GM12878 (cell line): ENCODE measurements around the gene RASSF8. TPM values are rescaled to one million over a fixed set of nuclear protein-coding genes. Genes with fewer than 3 reads are reported as not detected.

Experiments used
- ATAC-seq: fragments of 200-7000 bp; cut with Tn5 transposase; 3 replicates; pipeline ENCODE4 v1.9.1; 2020; ENCODE audit warnings: mild to moderate bottlenecking, moderate library complexity
- BruUV-seq: library from RNA; stranded (reverse); fragments of 400-500 nt; replicated peaks from 2 replicates; lab custom pipeline; 2021; lab: Mats Ljungman, UMichigan
- CTCF ChIA-PET: fragments of 300-600 bp; sonication (Branson Sonifier 250); formaldehyde crosslinking; extraction: SDS; loops from one replicate; lab custom pipeline; 2021; ENCODE audit warnings: inconsistent platforms; lab: Yijun Ruan, JAX
- POLR2A ChIA-PET: fragments of 350-600 bp; formaldehyde crosslinking; extraction: SDS; loops from one replicate; lab custom pipeline; 2021; ENCODE audit warnings: inconsistent platforms; lab: Charles Lee
- RAD21 ChIA-PET: fragments of 300-600 bp; sonication (Branson Sonifier 250); formaldehyde crosslinking; loops from one replicate; lab custom pipeline; 2023; ENCODE audit warnings: antibody characterized with exemption; ENCODE audit not compliant: unreplicated experiment; lab: Charles Lee
- SMC1A ChIA-PET: fragments of 300-600 bp; sonication (Branson Sonifier 250); formaldehyde crosslinking; loops from one replicate; lab custom pipeline; 2023; ENCODE audit not compliant: unreplicated experiment, uncharacterized antibody; lab: Charles Lee
- DNase-seq: peaks from one replicate; pipeline ENCODE4 v3.0.0-alpha.2; 2011; ENCODE audit warnings: low read depth, low spot score
- FAIRE-seq: peaks from 3 replicates; lab custom pipeline; 2011; peaks lifted over from hg19 to GRCh38; lab: Jason Lieb, UNC
- H2AFZ ChIP-seq: 2 replicates; pipeline ENCODE4 v1.6.0; 2011; ENCODE audit warnings: low read depth, low read length, control low read depth; ENCODE audit not compliant: control insufficient read depth
- H3K27ac ChIP-seq: 2 replicates; pipeline ENCODE4 v1.5.1; 2011; ENCODE audit warnings: control low read depth; ENCODE audit not compliant: control insufficient read depth, insufficient read depth
- H3K27me3 ChIP-seq, 2 experiments: replicated peaks in 1 of 2; 2 replicates each; pipeline versions ENCODE4 v1.6.0 to v1.6.1; 2011; ENCODE audit warnings: low read length in 1 of 2; ENCODE audit not compliant: control insufficient read depth in 2 of 2, insufficient read depth in 2 of 2
- H3K36me3 ChIP-seq, 2 experiments: 2 replicates each; pipeline ENCODE4 v1.5.1; 2011; ENCODE audit warnings: low read length in 1 of 2; ENCODE audit not compliant: control insufficient read depth in 2 of 2, insufficient read depth in 2 of 2
- H3K4me1 ChIP-seq: 2 replicates; pipeline ENCODE4 v1.6.1; 2011; ENCODE audit warnings: mild to moderate bottlenecking, low read length, moderate library complexity, mixed read lengths; ENCODE audit not compliant: control insufficient read depth, insufficient read depth
- H3K4me2 ChIP-seq: 2 replicates; pipeline ENCODE4 v1.6.0; 2011; ENCODE audit warnings: control low read depth; ENCODE audit not compliant: control insufficient read depth, insufficient read depth
- H3K4me3 ChIP-seq: fragments of 200-600 bp; sonication (generic); 2 replicates; pipeline ENCODE4 v1.5.1; 2016
- H3K79me2 ChIP-seq: 2 replicates; pipeline ENCODE4 v1.6.0; 2011; ENCODE audit warnings: low read length; ENCODE audit not compliant: control insufficient read depth, insufficient read depth
- H3K9ac ChIP-seq: 2 replicates; pipeline ENCODE4 v1.8.0; 2011; ENCODE audit warnings: low read length, control low read depth, mixed read lengths; ENCODE audit not compliant: control insufficient read depth, insufficient read depth
- H3K9me3 ChIP-seq: replicated peaks from 3 replicates; pipeline ENCODE4 v1.5.1; 2011; ENCODE audit warnings: mild to moderate bottlenecking, low read length; ENCODE audit not compliant: control insufficient read depth, insufficient read depth
- H4K20me1 ChIP-seq: 2 replicates; pipeline ENCODE4 v1.6.0; 2011; ENCODE audit not compliant: control insufficient read depth, insufficient read depth
- ATF7 ChIP-seq: fragments of 450-650 bp; IDR thresholded peaks from 2 replicates; pipeline ENCODE4 v1.6.1; 2016; ENCODE audit warnings: low read depth, mild to moderate bottlenecking
- EZH2 ChIP-seq: IDR thresholded peaks from 2 replicates; pipeline ENCODE4 v1.6.1; 2012; ENCODE audit warnings: low read depth, mild to moderate bottlenecking, control low read depth, inconsistent platforms, low read length, borderline replicate concordance; ENCODE audit not compliant: control insufficient read depth
- FOXM1 ChIP-seq: IDR thresholded peaks from 2 replicates; pipeline ENCODE4 v1.6.1; 2012; ENCODE audit warnings: low read depth, mild to moderate bottlenecking, inconsistent platforms, low read length, moderate library complexity
- HDAC6 ChIP-seq: fragments of 200-600 bp; sonication (generic); IDR thresholded peaks from one replicate; pipeline ENCODE4 v1.8.0; 2017; ENCODE audit warnings: antibody characterized with exemption; ENCODE audit not compliant: unreplicated experiment
- IKZF2 ChIP-seq, 2 experiments: fragments of 450-650 bp; IDR thresholded peaks; 2 replicates each; pipeline ENCODE4 v1.6.1; 2017; ENCODE audit warnings: mild to moderate bottlenecking in 2 of 2, moderate library complexity in 2 of 2
- IRF5 ChIP-seq: fragments of 450-650 bp; IDR thresholded peaks from 2 replicates; pipeline ENCODE4 v1.6.1; 2017; ENCODE audit warnings: borderline replicate concordance
- KAT2A ChIP-seq: conservative IDR thresholded peaks from 2 replicates; pipeline ENCODE4 v1.6.1; 2011; ENCODE audit warnings: low read depth, low read length; ENCODE audit not compliant: control insufficient read depth
- NBN ChIP-seq: fragments of 450-650 bp; IDR thresholded peaks from 2 replicates; pipeline ENCODE4 v1.6.1; 2016
- NFXL1 ChIP-seq: fragments of 450-650 bp; IDR thresholded peaks from 2 replicates; pipeline ENCODE4 v1.6.1; 2017; ENCODE audit warnings: antibody characterized with exemption, mild to moderate bottlenecking, borderline replicate concordance
- NFYB ChIP-seq: IDR thresholded peaks from 2 replicates; pipeline ENCODE4 v1.6.1; 2011; ENCODE audit warnings: low read depth, mild to moderate bottlenecking, low read length, improper control_type of control experiment, moderate library complexity; ENCODE audit not compliant: insufficient read depth
- PAX8 ChIP-seq: fragments of 450-650 bp; IDR thresholded peaks from 2 replicates; pipeline ENCODE4 v1.6.1; 2017; ENCODE audit warnings: mild to moderate bottlenecking, moderate library complexity
- PML ChIP-seq: IDR thresholded peaks from 2 replicates; pipeline ENCODE4 v1.6.1; 2012; ENCODE audit warnings: low read length, inconsistent platforms
- POLR2AphosphoS5 ChIP-seq: IDR thresholded peaks from 2 replicates; pipeline ENCODE4 v1.6.1; 2011; ENCODE audit warnings: mild to moderate bottlenecking, low read length, inconsistent platforms
- POU2F2 ChIP-seq: IDR thresholded peaks from 3 replicates; pipeline ENCODE4 v1.6.1; 2011; ENCODE audit warnings: low read depth, mild to moderate bottlenecking, low read length, borderline replicate concordance
- RAD21 ChIP-seq: IDR thresholded peaks from 2 replicates; pipeline ENCODE4 v1.6.1; 2011; ENCODE audit warnings: mild to moderate bottlenecking, low read depth, low read length, moderate library complexity; ENCODE audit not compliant: insufficient read depth
- REST ChIP-seq: IDR thresholded peaks from 2 replicates; pipeline ENCODE4 v1.6.1; 2012; ENCODE audit warnings: mild to moderate bottlenecking, low read depth, low read length
- TCF3 ChIP-seq: IDR thresholded peaks from 2 replicates; pipeline ENCODE4 v1.6.1; 2012; ENCODE audit warnings: low read depth, mild to moderate bottlenecking, low read length, borderline replicate concordance; ENCODE audit not compliant: insufficient read depth
- WGBS: methylation state at CpG from one replicate; pipeline ENCODE4 v1.1.6; 2016; ENCODE audit warnings: low lambda C conversion rate; ENCODE audit not compliant: insufficient replicate concordance, insufficient coverage; ENCODE audit errors: missing lambda C conversion rate; 5-methylcytosine and 5-hydroxymethylcytosine counted together
- in situ Hi-C: fragments of 300-500 bp; cut with MboI; formaldehyde crosslinking; loops from 9 replicates; pipeline ENCODE4 v1.14.3; 2018; ENCODE audit warnings: mixed read lengths
- intact Hi-C: fragments of 100-400 bp; cut with micrococcal nuclease; formaldehyde crosslinking; loops from one replicate; pipeline ENCODE4 v1.14.2; 2022; ENCODE audit not compliant: unreplicated experiment
- polyA plus RNA-seq, 11 experiments: library from polyadenylated mRNA; depleted of rRNA in 4 of 11; unstranded in 6 of 11; stranded (reverse) in 5 of 11; fragments of >200 nt; fragmentation: Nextera tagmentation in 4 of 11; fragmentation: Illumina TruSeq in 1 of 11; extraction: Ambion mirVana in 4 of 11; extraction: Trizol in 1 of 11; gene quantifications; 1 replicate in 1 of 11; 2 replicates in 10 of 11; pipeline versions ENCODE4 v1.2.1 to v1.2.3, GENCODE V29; 2011 to 2016; ENCODE audit warnings: inconsistent platforms in 2 of 11, missing spikeins in 2 of 11, low read depth in 1 of 11
- total RNA-seq, 4 experiments: library from RNA; depleted of rRNA in 3 of 4; stranded (reverse); fragments of >200 nt in 3 of 4; fragmentation: Illumina TruSeq in 1 of 4; extraction: Trizol in 1 of 4; gene quantifications; 2 replicates each; pipeline versions ENCODE4 v1.2.1 to v1.2.3, GENCODE V29; 2013 to 2021
- TF ChIP-seq, protein P1 (sequence below): IDR thresholded peaks from 2 replicates; pipeline ENCODE4 v1.6.1; 2012; ENCODE audit warnings: low read length, inconsistent platforms
- TF ChIP-seq, protein P2 (sequence below): IDR thresholded peaks from 2 replicates; pipeline ENCODE4 v1.6.1; 2011; ENCODE audit warnings: low read depth, mild to moderate bottlenecking, low read length, moderate library complexity, borderline replicate concordance; ENCODE audit errors: extremely low read depth

The RASSF8 gene
- total and polyA plus RNA-seq, 10 of the 15 experiments (the other 5 are each of a cell fraction or from before 2014, with no cell fraction given), result 0.06 to 0.18 (median 0.08) TPM; not detected in 6

DNA sequence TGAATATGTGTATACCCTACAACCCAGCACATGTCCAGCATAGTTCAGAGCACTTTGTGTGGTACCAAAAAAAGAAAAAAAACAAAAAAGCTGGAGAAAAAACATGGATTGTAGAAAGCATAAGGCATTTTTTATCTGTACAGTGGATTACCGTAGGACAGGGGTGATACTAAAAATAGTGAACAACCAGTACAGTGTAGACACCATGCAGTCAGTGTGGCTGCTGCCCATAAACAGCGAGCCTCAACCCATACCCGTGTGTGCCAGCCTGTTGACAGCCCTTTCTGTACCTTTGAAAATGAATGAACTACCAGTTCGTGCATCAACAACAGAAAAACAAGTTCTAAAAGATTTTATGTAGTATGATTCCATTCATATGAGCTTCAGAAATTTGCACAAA, 25.1 kb downstream of the RASSF8 start:
- H3K4me2 ChIP-seq, result no peak overlapping the region
- no TSS peak for BruUV-seq
- ChIA-PET SMC1A (interaction anchor here (1.0 kb wide), 1 partner anchor 49 kb away, joined by 3 read pairs; no protein-coding TSS in a partner anchor), POLR2A (interaction anchor here (0.6 kb wide), 1 partner anchor 88 kb away, joined by 4 read pairs; no protein-coding TSS in a partner anchor), RAD21 (interaction anchor here (0.6 kb wide), 1 partner anchor 172 kb away, joined by 3 read pairs; no protein-coding TSS in a partner anchor), CTCF (no interaction called here)
- TF ChIP-seq PAX8, result no peak
- no peak for TF ChIP-seq PML
- no peak for TF ChIP-seq KAT2A
- TF ChIP-seq NFXL1, result no peak
- no peak for TF ChIP-seq POLR2AphosphoS5
- no peak for TF ChIP-seq NBN
- TF ChIP-seq REST, result no peak
- TF ChIP-seq, protein P1, sequence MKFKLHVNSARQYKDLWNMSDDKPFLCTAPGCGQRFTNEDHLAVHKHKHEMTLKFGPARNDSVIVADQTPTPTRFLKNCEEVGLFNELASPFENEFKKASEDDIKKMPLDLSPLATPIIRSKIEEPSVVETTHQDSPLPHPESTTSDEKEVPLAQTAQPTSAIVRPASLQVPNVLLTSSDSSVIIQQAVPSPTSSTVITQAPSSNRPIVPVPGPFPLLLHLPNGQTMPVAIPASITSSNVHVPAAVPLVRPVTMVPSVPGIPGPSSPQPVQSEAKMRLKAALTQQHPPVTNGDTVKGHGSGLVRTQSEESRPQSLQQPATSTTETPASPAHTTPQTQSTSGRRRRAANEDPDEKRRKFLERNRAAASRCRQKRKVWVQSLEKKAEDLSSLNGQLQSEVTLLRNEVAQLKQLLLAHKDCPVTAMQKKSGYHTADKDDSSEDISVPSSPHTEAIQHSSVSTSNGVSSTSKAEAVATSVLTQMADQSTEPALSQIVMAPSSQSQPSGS, result no peak
- TF ChIP-seq ATF7, result no peak
- no peak for TF ChIP-seq EZH2
- TF ChIP-seq POU2F2, result no peak
- TF ChIP-seq HDAC6, result no peak
- TF ChIP-seq IKZF2 (IDR thresholded peaks at IDR 0.05), result no peak
- no peak for TF ChIP-seq TCF3
- TF ChIP-seq NFYB, result no peak
- no peak for TF ChIP-seq RAD21
- TF ChIP-seq FOXM1, result no peak
- no peak for TF ChIP-seq IRF5
- TF ChIP-seq, protein P2, sequence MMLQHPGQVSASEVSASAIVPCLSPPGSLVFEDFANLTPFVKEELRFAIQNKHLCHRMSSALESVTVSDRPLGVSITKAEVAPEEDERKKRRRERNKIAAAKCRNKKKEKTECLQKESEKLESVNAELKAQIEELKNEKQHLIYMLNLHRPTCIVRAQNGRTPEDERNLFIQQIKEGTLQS, result no peak
- no peak for ATAC-seq
- DNase-seq, result no peak
- no peak overlapping the region for H2AFZ ChIP-seq
- H4K20me1 ChIP-seq, result no peaks in the 10 kb centered on the region; the same call in 1 of the 2 replicates
- no peaks in the 10 kb centered on the region for H3K4me1 ChIP-seq
- no peak for FAIRE-seq
- H3K4me3 ChIP-seq, result no peak overlapping the region
- H3K36me3 ChIP-seq, result no peaks in the 10 kb centered on the region
- WGBS, result 21% methylated on average over 4 of the region's 4 CpGs
- intact Hi-C loops, result no loop called here
- no peaks in the 10 kb centered on the region for H3K9me3 ChIP-seq
- no peak overlapping the region for H3K27ac ChIP-seq
- H3K27me3 ChIP-seq, result no peaks in the 10 kb centered on the region
- in situ Hi-C loops, result no loop called here
- H3K79me2 ChIP-seq, result no peaks in the 10 kb centered on the region
- H3K9ac ChIP-seq, result no peak overlapping the region
